H1 (cell line): ENCODE results near the gene ARMC3. TPM values are rescaled to one million over a fixed set of nuclear protein-coding genes. Genes with fewer than 3 reads are reported as not detected.

Experiments used
- CTCF ChIA-PET: fragments of 300-600 bp; sonication (Branson Sonifier 250); formaldehyde crosslinking; loops from one replicate; lab custom pipeline; 2021; ENCODE audit not compliant: partially characterized antibody; lab: Charles Lee
- POLR2A ChIA-PET: fragments of 300-600 bp; sonication (Branson Sonifier 250); formaldehyde crosslinking; loops from one replicate; lab custom pipeline; 2021; ENCODE audit warnings: inconsistent platforms; ENCODE audit not compliant: partially characterized antibody; lab: Charles Lee
- DNase-seq, 2 experiments: peaks; one replicate each; pipeline versions ENCODE4 v3.0.0 to v3.0.0-alpha.2; 2010 to 2022; ENCODE audit warnings: low spot score in 2 of 2, low read depth in 1 of 2, mixed read lengths in 1 of 2
- FAIRE-seq: peaks from 2 replicates; lab custom pipeline; 2011; peaks lifted over from hg19 to GRCh38; lab: Jason Lieb, UNC
- H2AFZ ChIP-seq: 2 replicates; pipeline ENCODE4 v1.8.1; 2012; ENCODE audit warnings: low read length, inconsistent platforms
- H2AK5ac ChIP-seq: 2 replicates; pipeline ENCODE4 v1.6.1; 2013; ENCODE audit warnings: low read depth, low read length
- H2BK120ac ChIP-seq: replicated peaks from 2 replicates; pipeline ENCODE3; 2013; ENCODE audit warnings: low read depth, low read length, inconsistent platforms
- H2BK12ac ChIP-seq: 2 replicates; pipeline ENCODE4 v1.6.1; 2013; ENCODE audit warnings: low read depth, low read length
- H2BK15ac ChIP-seq: 2 replicates; pipeline ENCODE4 v1.6.1; 2013; ENCODE audit warnings: low read length
- H2BK20ac ChIP-seq: 2 replicates; pipeline ENCODE4 v1.6.1; 2013; ENCODE audit warnings: low read length
- H2BK5ac ChIP-seq: 2 replicates; pipeline ENCODE4 v1.6.1; 2013; ENCODE audit warnings: low read depth, low read length
- H3K14ac ChIP-seq: 2 replicates; pipeline ENCODE4 v1.6.1; 2013; ENCODE audit warnings: inconsistent platforms; ENCODE audit not compliant: insufficient read length
- H3K18ac ChIP-seq: 2 replicates; pipeline ENCODE4 v1.6.1; 2013; ENCODE audit warnings: low read length; ENCODE audit errors: extremely low read depth
- H3K23ac ChIP-seq: 2 replicates; pipeline ENCODE4 v1.6.1; 2013; ENCODE audit warnings: inconsistent platforms; ENCODE audit not compliant: insufficient read length
- H3K23me2 ChIP-seq: 2 replicates; pipeline ENCODE4 v1.6.1; 2013; ENCODE audit warnings: low read depth, low read length
- H3K27ac ChIP-seq: 2 replicates; pipeline ENCODE4 v1.6.1; 2011; ENCODE audit warnings: low read depth, low read length, inconsistent platforms
- H3K27me3 ChIP-seq, 4 experiments: replicated peaks in 1 of 4; 1 replicate in 1 of 4; 2 replicates in 3 of 4; pipeline versions ENCODE4 v1.6.1 to v1.8.1; 2011 to 2013; ENCODE audit warnings: low read length in 3 of 4, mild to moderate bottlenecking in 3 of 4, inconsistent platforms in 2 of 4, mixed read lengths in 2 of 4, moderate library complexity in 1 of 4; ENCODE audit not compliant: control insufficient read depth in 3 of 4, insufficient read depth in 3 of 4; ENCODE audit errors: extremely low read depth in 1 of 4
- H3K36me3 ChIP-seq, 4 experiments: 2 replicates each; pipeline versions ENCODE4 v1.6.1 to v1.8.1; 2011 to 2013; ENCODE audit warnings: mild to moderate bottlenecking in 4 of 4, low read length in 3 of 4, moderate library complexity in 2 of 4, control low read depth in 1 of 4, inconsistent platforms in 1 of 4; ENCODE audit not compliant: insufficient read depth in 4 of 4, control insufficient read depth in 2 of 4
- H3K4ac ChIP-seq: replicated peaks from 2 replicates; pipeline ENCODE3; 2013; ENCODE audit warnings: low read length, low read depth, mixed read lengths, inconsistent platforms; ENCODE audit not compliant: insufficient read length
- H3K4me1 ChIP-seq, 4 experiments: replicated peaks in 1 of 4; 1 replicate in 1 of 4; 2 replicates in 3 of 4; pipeline versions ENCODE4 v1.6.1 to v1.8.1; 2011 to 2013; ENCODE audit warnings: low read length in 3 of 4, inconsistent platforms in 2 of 4, mixed read lengths in 1 of 4; ENCODE audit not compliant: insufficient read depth in 4 of 4, control insufficient read depth in 3 of 4
- H3K4me2 ChIP-seq, 2 experiments: 2 replicates each; pipeline versions ENCODE4 v1.6.1 to v1.8.1; 2011 to 2013; ENCODE audit warnings: low read depth in 2 of 2, low read length in 2 of 2, control low read depth in 1 of 2, inconsistent platforms in 1 of 2, mild to moderate bottlenecking in 1 of 2; ENCODE audit not compliant: insufficient read depth in 1 of 2
- H3K4me3 ChIP-seq, 4 experiments: fragments of 200-600, 300-600 bp in 1 of 4; sonication (generic), shearing (Covaris generic), sonication (Bioruptor Twin) in 1 of 4; 2 replicates each; pipeline versions ENCODE4 v1.5.1 to v1.8.1; 2011 to 2016; ENCODE audit warnings: low read length in 4 of 4, low read depth in 3 of 4, control low read depth in 2 of 4, inconsistent platforms in 2 of 4, mild to moderate bottlenecking in 2 of 4, mixed read lengths in 1 of 4, moderate library complexity in 1 of 4; ENCODE audit not compliant: insufficient read depth in 2 of 4; ENCODE audit errors: extremely low read depth in 1 of 4
- H3K56ac ChIP-seq: replicated peaks from 2 replicates; pipeline ENCODE3; 2013; ENCODE audit warnings: low read depth, mild to moderate bottlenecking, mixed read lengths, low read length, inconsistent platforms; ENCODE audit not compliant: insufficient read length
- H3K79me1 ChIP-seq: 2 replicates; pipeline ENCODE4 v1.6.1; 2013; ENCODE audit warnings: low read depth, low read length, control low read depth
- H3K79me2 ChIP-seq, 2 experiments: 2 replicates each; pipeline versions ENCODE4 v1.6.1 to v1.8.1; 2012 to 2013; ENCODE audit warnings: low read length in 2 of 2, mild to moderate bottlenecking in 2 of 2, inconsistent platforms in 1 of 2; ENCODE audit not compliant: insufficient read depth in 2 of 2, control insufficient read depth in 1 of 2
- H3K9ac ChIP-seq, 4 experiments: replicated peaks in 1 of 4; 1 replicate in 1 of 4; 2 replicates in 3 of 4; pipeline versions ENCODE4 v1.6.1 to v1.8.1; 2011 to 2013; ENCODE audit warnings: low read depth in 3 of 4, low read length in 3 of 4, control low read depth in 2 of 4, mild to moderate bottlenecking in 2 of 4, moderate library complexity in 2 of 4, inconsistent platforms in 1 of 4; ENCODE audit errors: extremely low read depth in 1 of 4
- H3K9me3 ChIP-seq, 2 experiments: 2 replicates each; pipeline versions ENCODE4 v1.6.1 to v1.8.1; 2012 to 2013; ENCODE audit warnings: mild to moderate bottlenecking in 2 of 2, moderate library complexity in 2 of 2, control low read depth in 1 of 2, inconsistent platforms in 1 of 2, low read depth in 1 of 2, low read length in 1 of 2, mixed read lengths in 1 of 2; ENCODE audit not compliant: insufficient read depth in 2 of 2
- H4K20me1 ChIP-seq, 2 experiments: replicated peaks in 1 of 2; 2 replicates each; pipeline versions ENCODE3 to v1.8.1; 2011 to 2013; ENCODE audit warnings: inconsistent platforms in 2 of 2, low read length in 2 of 2, mild to moderate bottlenecking in 1 of 2; ENCODE audit not compliant: insufficient read depth in 2 of 2, control insufficient read depth in 1 of 2
- H4K5ac ChIP-seq: 2 replicates; pipeline ENCODE4 v1.6.1; 2013; ENCODE audit warnings: low read length, low read depth, mixed read lengths, inconsistent platforms; ENCODE audit not compliant: insufficient read length
- H4K8ac ChIP-seq: 2 replicates; pipeline ENCODE4 v1.8.0; 2013; ENCODE audit warnings: mild to moderate bottlenecking, moderate library complexity, low read length, inconsistent platforms; ENCODE audit not compliant: insufficient read depth; ENCODE audit errors: extremely low read depth
- H4K91ac ChIP-seq: replicated peaks from 2 replicates; pipeline ENCODE3; 2013; ENCODE audit warnings: low read length, mixed read lengths, inconsistent platforms; ENCODE audit not compliant: insufficient read length
- PHF8 ChIP-seq: fragments of 200-600 bp; sonication (generic); conservative IDR thresholded peaks from 2 replicates; pipeline ENCODE4 v1.7.1; 2012; ENCODE audit warnings: low read depth, mild to moderate bottlenecking, inconsistent platforms, low read length, moderate library complexity
- TEAD4 ChIP-seq: IDR thresholded peaks from 2 replicates; pipeline ENCODE4 v1.6.1; 2012; ENCODE audit warnings: low read depth, low read length, inconsistent platforms, mixed read lengths
- WGBS, 2 experiments: shearing (Covaris generic) in 1 of 2; methylation state at CpG; one replicate each; pipeline versions ENCODE4 v1.1.6 to v1.1.7; 2013 to 2015; ENCODE audit warnings: low lambda C conversion rate in 2 of 2, mixed read lengths in 2 of 2, inconsistent platforms in 1 of 2, low coverage in 1 of 2, missing lambda C conversion rate in 1 of 2; ENCODE audit not compliant: insufficient replicate concordance in 2 of 2, insufficient coverage in 1 of 2, insufficient read length in 1 of 2; ENCODE audit errors: extremely low coverage in 1 of 2, missing lambda C conversion rate in 1 of 2; 5-methylcytosine and 5-hydroxymethylcytosine counted together
- polyA plus RNA-seq, 7 experiments: library from polyadenylated mRNA; depleted of rRNA in 3 of 7; stranded (reverse) in 5 of 7; unstranded in 2 of 7; fragments of >200 nt in 5 of 7; fragments of 200-250 nt in 2 of 7; gene quantifications; 1 replicate in 5 of 7; 2 replicates in 1 of 7; 4 replicates in 1 of 7; pipeline versions ENCODE4 v1.2.1 to v1.2.3, GENCODE V29; 2011 to 2013; ENCODE audit warnings: missing spikeins in 2 of 7, mixed read lengths in 2 of 7
- total RNA-seq: library from RNA; stranded (reverse); fragmentation: NEBNext Ultra II Directional; extraction: Animal tissue kit (Norgen Biotek cat#: 25700); gene quantifications from 2 replicates; pipeline ENCODE4 v1.2.1, GENCODE V29; 2021

Gene ARMC3
- total and polyA plus RNA-seq, 2 of the 8 experiments (the other 6 are each of a cell fraction or from before 2014, with no cell fraction given), result 0.15 TPM

- peak; percentile 55 for FAIRE-seq
- H2BK20ac ChIP-seq, result no peak overlapping the region
- CTCF ChIA-PET, result interaction anchor here (1.1 kb wide), 1 partner anchor 528 kb away, joined by 3 read pairs; no protein-coding TSS in a partner anchor
Observed at GRCh38 chr10:23079700-23080099, 151.8 kb downstream of the ARMC3 start.

More at GRCh38 chr10:23079700-23080099, 151.8 kb downstream of the ARMC3 start:
- no peaks in the 10 kb centered on the region for H4K20me1 ChIP-seq
- POLR2A ChIA-PET, result interaction anchor here (1.1 kb wide), 1 partner anchor 24 kb away, joined by 4 read pairs; no protein-coding TSS in a partner anchor
- H3K4me2 ChIP-seq, result peak overlapping the region in 1 of 2 experiments; percentile 36; a peak in 1 of 4 replicates
- H3K9me3 ChIP-seq, result peaks cover 0 to 2% of the 10 kb centered on the region in 2 experiments; a peak in 1 of 4 replicates
- no peak overlapping the region for H3K23ac ChIP-seq
- H3K79me2 ChIP-seq, result no peaks in the 10 kb centered on the region
- no peak overlapping the region for H3K4me3 ChIP-seq
- no peak overlapping the region for H4K5ac ChIP-seq
- no peak overlapping the region for H2BK120ac ChIP-seq
- no peak for DNase-seq
- H3K18ac ChIP-seq, result no peak overlapping the region
- H2AK5ac ChIP-seq, result no peak overlapping the region
- H3K56ac ChIP-seq, result no peak overlapping the region
- H3K27me3 ChIP-seq, result no peaks in the 10 kb centered on the region
- no peak overlapping the region for H2BK12ac ChIP-seq
- no peaks in the 10 kb centered on the region for H3K23me2 ChIP-seq
- H3K9ac ChIP-seq, result no peak overlapping the region
- H2BK15ac ChIP-seq, result no peak overlapping the region
- H4K8ac ChIP-seq, result no peak overlapping the region
- H3K27ac ChIP-seq, result no peak overlapping the region
- peak overlapping the region; percentile 99 for H2AFZ ChIP-seq
- H3K14ac ChIP-seq, result no peak overlapping the region
- no peak overlapping the region for H2BK5ac ChIP-seq
- no peak overlapping the region for H4K91ac ChIP-seq
- peaks cover 0 to 7% (median 4%) of the 10 kb centered on the region in 4 experiments; a peak in 6 of 7 replicates for H3K4me1 ChIP-seq
- no peaks in the 10 kb centered on the region for H3K79me1 ChIP-seq
- TF ChIP-seq TEAD4, result 0 out of 2 replicates have a peak, but pooled peaks have one; percentile 10
- no peak for TF ChIP-seq PHF8
- TF ChIP-seq, all 59 proteins: peak for 1
- 74% methylated on average over 4 of the region's 4 CpGs; no CpG with 5 or more reads in 1 of the 2 experiments for WGBS, 2 experiments
- Histone ChIP-seq H3K4ac (no peak overlapping the region), H3K36me3 (no peaks in the 10 kb centered on the region)
